Activated T-cell treated with anti-CD3 and anti-CD28 coated beads for 1 hour (primary cell): ENCODE data around the gene RNF214.
"Not testable (repeated sequence)": the region's sequence is repeated elsewhere in the genome, so short reads cannot be mapped to it uniquely, and the experiment has no call there.

Experiments
- DNase-seq: peaks from one replicate; pipeline ENCODE4 v3.0.0-alpha.2; 2020; ENCODE audit warnings: low read depth

The RNF214 gene

GRCh38 chr11:117230999-117231841, 1.3 kb upstream of the RNF214 start:
- no peak for DNase-seq

GRCh38 chr11:117231842-117232091, 704 bp upstream of the RNF214 start, which contains the start of gene PCSK7:
Gene PCSK7 (minus strand): TSS chr11:117232073. CDS start chr11:117229844, 2,229 bp downstream.
- DNase-seq: no peak

GRCh38 chr11:117232911-117233409, 489 bp downstream of the RNF214 start:
- no peak for DNase-seq

GRCh38 chr11:117238221-117238620, 5.8 kb downstream of the RNF214 start:
- no peak for DNase-seq

- DNase-seq: no peak
Observed at GRCh38 chr11:117239295-117239694, 6.8 kb downstream of the RNF214 start.

DNA sequence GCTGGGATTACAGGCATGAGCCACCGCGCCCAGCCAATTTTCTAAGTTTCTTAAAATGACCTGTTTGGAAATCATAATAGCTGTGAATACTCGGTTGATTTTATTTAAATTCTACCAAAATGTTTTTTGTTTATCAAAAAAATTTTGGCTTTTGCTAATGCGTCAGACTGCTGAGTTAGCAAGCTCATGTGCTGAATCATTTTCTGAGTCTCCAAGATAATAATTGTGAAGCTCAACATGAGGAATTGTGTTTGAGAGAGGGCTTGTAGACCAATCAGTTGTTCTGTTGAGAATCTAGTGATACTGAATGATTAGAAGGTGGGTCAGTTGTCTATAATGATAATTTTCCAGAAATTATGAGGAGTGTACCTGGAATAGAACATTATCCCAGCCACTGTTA, 15.9 kb downstream of the RNF214 start:
- DNase-seq: no peak

- DNase-seq: no peak
Observed at GRCh38 chr11:117249571-117249970, 17.1 kb downstream of the RNF214 start.

DNA sequence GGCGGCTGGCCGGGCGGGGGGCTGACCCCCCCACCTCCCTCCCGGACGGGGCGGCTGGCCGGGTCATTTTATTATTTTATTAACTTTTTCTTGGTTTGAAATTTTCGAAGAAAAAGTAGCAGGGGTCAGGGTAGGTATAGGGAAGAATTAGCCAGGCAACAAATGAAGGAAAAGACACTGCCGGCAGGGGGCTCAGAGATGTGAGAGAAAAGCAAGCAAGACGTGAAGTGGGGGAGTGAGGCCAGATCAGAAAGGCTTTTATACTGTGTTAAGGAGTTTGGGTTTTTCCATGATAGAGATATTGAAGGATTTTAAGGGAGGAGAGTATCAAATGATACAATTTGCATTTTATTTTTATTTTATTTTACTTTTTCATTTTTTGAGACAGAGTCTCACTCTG, 19.0 kb downstream of the RNF214 start:
- no peak for DNase-seq

GRCh38 chr11:117255966-117256365, 23.5 kb downstream of the RNF214 start:
- no peak for DNase-seq

- no peak for DNase-seq
Observed at GRCh38 chr11:117256573-117256972, 24.1 kb downstream of the RNF214 start.

DNA sequence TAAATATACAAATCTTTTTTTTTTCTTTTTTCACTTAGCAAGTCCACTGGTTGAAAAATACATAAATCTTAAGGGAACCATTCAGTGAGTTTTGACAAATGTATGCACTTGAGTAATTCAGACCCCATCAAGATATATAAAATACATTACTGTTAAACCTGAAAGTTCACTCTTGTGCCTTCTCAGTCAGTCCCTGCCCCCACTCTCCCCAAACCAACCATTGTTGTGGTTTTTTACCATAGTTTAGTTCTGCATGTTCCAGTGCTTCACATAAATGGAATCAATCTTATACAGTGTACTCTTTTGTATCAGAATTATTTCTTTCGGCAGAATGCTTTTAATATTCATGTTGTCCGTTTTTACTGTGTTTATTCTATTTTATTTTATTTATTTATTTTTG, 26.1 kb downstream of the RNF214 start:
- DNase-seq: no peak

- DNase-seq: no peak
Observed at GRCh38 chr11:117259417-117259816, 26.9 kb downstream of the RNF214 start.

DNA sequence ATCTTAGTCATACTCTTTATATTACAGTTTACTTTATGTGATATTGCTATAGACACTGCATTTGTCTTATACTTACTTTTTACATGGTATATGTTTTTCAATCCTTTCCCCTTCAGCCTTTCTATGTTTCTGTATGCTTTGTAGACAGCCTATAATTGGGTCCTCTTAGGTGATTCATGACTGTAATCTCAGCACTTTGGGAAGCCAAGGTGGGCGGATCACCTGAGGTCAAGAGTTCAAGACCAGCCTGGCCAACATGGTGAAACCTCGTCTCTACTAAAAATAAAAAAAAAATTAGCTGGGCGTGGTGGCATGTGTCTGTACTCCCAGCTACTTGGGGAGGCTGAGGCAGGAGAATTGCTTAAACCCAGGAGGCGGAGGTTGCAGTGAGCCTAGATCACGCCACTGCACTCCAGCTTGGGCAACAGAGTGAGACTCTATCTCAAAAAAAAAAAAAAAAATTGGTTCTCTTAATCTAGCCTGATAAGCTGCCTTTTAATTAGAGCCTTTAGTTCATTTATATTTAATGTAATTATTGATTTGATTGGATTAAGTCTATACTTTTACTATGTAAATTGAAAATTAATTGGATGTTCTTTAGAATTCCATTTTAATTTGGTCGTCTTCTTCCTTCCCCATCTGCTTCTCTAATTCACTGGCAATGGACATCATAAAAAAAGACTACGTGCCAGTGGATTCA, 32.3 kb downstream of the RNF214 start:
- not testable (repeated sequence) for DNase-seq

GRCh38 chr11:117265745-117266144, 33.3 kb downstream of the RNF214 start:
- no peak for DNase-seq

DNA sequence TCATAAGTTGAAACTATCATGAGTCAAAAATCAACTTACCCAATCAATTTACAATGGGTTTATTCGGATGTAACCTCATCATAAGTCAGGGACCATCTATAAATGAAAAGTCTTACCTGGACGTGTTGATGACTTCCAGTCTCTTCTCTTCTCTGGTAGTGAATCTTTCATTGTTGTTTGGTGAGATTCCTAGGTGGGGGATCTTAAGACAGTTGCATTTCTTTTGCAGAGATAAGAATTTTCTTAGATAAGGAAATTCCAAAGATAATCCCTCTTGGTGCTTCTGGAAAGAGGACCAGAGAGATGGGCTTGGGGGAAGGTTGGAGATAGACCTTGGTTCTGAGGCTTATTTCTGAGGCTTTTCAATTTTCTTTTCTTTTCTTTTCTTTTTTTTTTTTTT, 37.4 kb downstream of the RNF214 start:
- DNase-seq: no peak

GRCh38 chr11:117271208-117271607, 38.7 kb downstream of the RNF214 start:
- no peak for DNase-seq

DNA sequence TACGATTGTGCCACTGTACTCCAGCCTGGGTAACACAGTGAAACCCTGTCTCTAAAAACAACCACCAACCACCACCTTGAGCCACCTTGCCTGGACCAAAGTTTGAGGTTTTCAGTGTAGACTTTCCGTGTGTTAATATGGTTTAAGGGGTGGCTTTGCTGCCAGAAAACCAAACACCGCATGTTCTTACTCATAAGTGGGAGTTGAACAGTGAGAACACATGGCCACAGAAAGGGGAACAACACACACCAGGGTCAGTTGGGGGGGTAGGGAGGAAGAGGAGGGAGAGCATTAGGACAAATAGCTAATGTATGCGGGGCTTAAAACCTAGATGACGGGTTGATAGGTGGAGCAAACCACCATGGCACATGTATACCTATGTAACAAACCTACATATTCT, 39.7 kb downstream of the RNF214 start:
- not testable (repeated sequence) for DNase-seq

DNA sequence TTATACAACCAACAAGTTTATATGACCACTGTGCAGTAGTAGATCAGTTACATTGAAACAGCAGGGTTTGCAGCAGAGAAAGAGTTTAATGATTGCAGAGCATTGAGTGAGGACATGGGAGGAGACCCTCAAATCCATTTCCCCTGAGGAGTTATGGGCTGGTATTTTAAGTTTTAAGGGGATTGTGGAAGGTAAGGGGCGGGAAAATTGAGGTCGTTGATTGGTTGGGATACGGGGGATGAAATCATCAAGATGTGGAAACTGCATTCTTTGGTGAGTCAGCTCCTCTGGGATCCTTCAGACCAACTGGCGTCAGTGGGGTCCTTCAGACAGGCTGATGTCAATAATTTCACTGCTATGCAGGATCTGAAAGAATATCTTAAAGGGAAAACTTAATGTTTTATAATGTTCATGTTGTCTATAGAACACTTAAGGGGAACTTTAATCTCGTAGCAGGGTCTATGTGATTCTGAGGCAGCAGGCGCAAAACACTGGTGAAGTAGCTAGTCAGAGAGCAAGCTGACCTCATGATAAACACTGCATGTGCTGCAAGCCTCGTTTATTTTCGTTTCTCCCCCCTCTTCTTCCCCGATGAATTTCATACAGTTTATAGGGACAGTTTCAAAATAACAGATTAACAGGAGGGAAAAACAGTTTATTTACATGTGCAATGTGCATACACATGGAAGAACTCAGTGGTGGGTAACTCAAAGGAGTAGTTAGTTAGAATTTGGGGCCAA, 41.2 kb downstream of the RNF214 start:
- no peak for DNase-seq

GRCh38 chr11:117278347-117278746, 45.9 kb downstream of the RNF214 start:
- no peak for DNase-seq

- DNase-seq: no peak
Observed at GRCh38 chr11:117279711-117280376, 47.4 kb downstream of the RNF214 start.

DNA sequence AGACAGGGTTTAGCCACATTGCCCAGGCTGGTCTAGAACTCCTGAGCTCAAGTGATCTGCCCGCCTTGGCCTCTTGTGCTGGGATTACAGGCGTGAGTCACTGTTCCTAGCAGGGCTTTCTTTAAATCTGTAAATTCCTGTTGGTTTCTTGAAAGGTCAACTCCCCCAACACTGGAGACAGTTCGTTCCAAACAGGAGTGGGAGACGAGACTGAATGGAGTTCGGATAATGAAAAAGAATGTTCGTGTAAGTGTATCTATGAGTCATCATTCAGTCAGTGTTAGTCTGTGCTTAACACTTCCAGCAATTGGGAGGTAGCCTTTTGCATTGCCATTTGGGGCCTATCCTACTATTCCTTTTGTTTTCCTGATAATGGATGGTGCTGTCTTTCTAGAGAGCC, 48.7 kb downstream of the RNF214 start:
- DNase-seq: no peak

GRCh38 chr11:117281869-117282268, 49.4 kb downstream of the RNF214 start:
- no peak for DNase-seq
